ENCODE data around the gene MFAP2. TPM values are rescaled to one million over a fixed set of nuclear protein-coding genes. Genes with fewer than 3 reads are reported as not detected.

MFAP2 gene
- total RNA-seq, 4 donors from 2014 or later = 22.3 to 70.3 (median 44.6) TPM

GRCh38 chr1:17024721-17025120 lies 44.3 kb upstream of the MFAP2 start:
- no peaks in the 10 kb centered on the region for H3K9me3 ChIP-seq
- intact Hi-C loops (cut with DNase I; ENCODE audit: low total_unique reads) = no loop called here
- no peak for DNase-seq
- no peaks in the 10 kb centered on the region for H3K27me3 ChIP-seq
- no peaks in the 10 kb centered on the region for H3K36me3 ChIP-seq
- no peak overlapping the region for H3K27ac ChIP-seq
- TF ChIP-seq CTCF (IDR thresholded peaks at IDR 0.05) = no peak
- TF ChIP-seq POLR2A (IDR thresholded peaks at IDR 0.05) = no peak
- H3K4me3 ChIP-seq = no peak overlapping the region
- no peaks in the 10 kb centered on the region for H3K4me1 ChIP-seq

GRCh38 chr1:17023573-17023972 lies 43.2 kb upstream of the MFAP2 start:
- H3K27ac ChIP-seq = no peak overlapping the region
- no peaks in the 10 kb centered on the region for H3K4me1 ChIP-seq
- no peaks in the 10 kb centered on the region for H3K9me3 ChIP-seq
- intact Hi-C loops (cut with DNase I; ENCODE audit: low total_unique reads) = no loop called here
- no peak for DNase-seq
- H3K27me3 ChIP-seq = no peaks in the 10 kb centered on the region
- no peaks in the 10 kb centered on the region for H3K36me3 ChIP-seq
- no peak for TF ChIP-seq CTCF (IDR thresholded peaks at IDR 0.05)
- TF ChIP-seq POLR2A (IDR thresholded peaks at IDR 0.05) = no peak
- H3K4me3 ChIP-seq = no peak overlapping the region

- H3K4me3 ChIP-seq = no peak overlapping the region
- intact Hi-C loops (cut with DNase I; ENCODE audit: low total_unique reads) = no loop called here
- no peaks in the 10 kb centered on the region for H3K9me3 ChIP-seq
- no peak for DNase-seq
- TF ChIP-seq POLR2A (IDR thresholded peaks at IDR 0.05) (no peak), CTCF (IDR thresholded peaks at IDR 0.05) (no peak)
- no peaks in the 10 kb centered on the region for H3K36me3 ChIP-seq
- no peaks in the 10 kb centered on the region for H3K27me3 ChIP-seq
- H3K4me1 ChIP-seq = no peaks in the 10 kb centered on the region
- H3K27ac ChIP-seq = no peak overlapping the region
These were observed 42.7 kb upstream of the MFAP2 start for GRCh38 chr1:17023102-17023501.

- no peak overlapping the region for H3K27ac ChIP-seq
- TF ChIP-seq CTCF (IDR thresholded peaks at IDR 0.05) (no peak), POLR2A (IDR thresholded peaks at IDR 0.05) (no peak)
- H3K36me3 ChIP-seq = no peaks in the 10 kb centered on the region
- intact Hi-C loops (cut with DNase I; ENCODE audit: low total_unique reads) = no loop called here
- no peak overlapping the region for H3K4me3 ChIP-seq
- no peaks in the 10 kb centered on the region for H3K9me3 ChIP-seq
- no peaks in the 10 kb centered on the region for H3K27me3 ChIP-seq
- H3K4me1 ChIP-seq = no peaks in the 10 kb centered on the region
- DNase-seq = no peak
These were observed 41.5 kb upstream of the MFAP2 start for GRCh38 chr1:17021896-17022295.

- DNase-seq = no peak
- no peak overlapping the region for H3K27ac ChIP-seq
These were observed 40.1 kb upstream of the MFAP2 start for GRCh38 chr1:17020502-17020901.

More at GRCh38 chr1:17020502-17020901, 40.1 kb upstream of the MFAP2 start:
- H3K27me3 ChIP-seq = no peaks in the 10 kb centered on the region
- H3K36me3 ChIP-seq = no peaks in the 10 kb centered on the region
- TF ChIP-seq CTCF (IDR thresholded peaks at IDR 0.05) = no peak
- TF ChIP-seq POLR2A (IDR thresholded peaks at IDR 0.05) = no peak
- H3K9me3 ChIP-seq = no peaks in the 10 kb centered on the region
- intact Hi-C loops (cut with DNase I; ENCODE audit: low total_unique reads) = no loop called here
- no peak overlapping the region for H3K4me3 ChIP-seq
- no peaks in the 10 kb centered on the region for H3K4me1 ChIP-seq
